Erythroblast (primary cell): ENCODE measurements around the gene RALGPS2.

Experiments used
- GATA1 ChIP-seq: IDR thresholded peaks from 2 replicates; pipeline ENCODE4 v1.6.1; 2011; ENCODE audit warnings: low read depth, mild to moderate bottlenecking, control low read depth, low read length, moderate library complexity
- POLR2A ChIP-seq: IDR thresholded peaks from 2 replicates; pipeline ENCODE4 v1.6.1; 2011; ENCODE audit warnings: mild to moderate bottlenecking, low read length

DNA sequence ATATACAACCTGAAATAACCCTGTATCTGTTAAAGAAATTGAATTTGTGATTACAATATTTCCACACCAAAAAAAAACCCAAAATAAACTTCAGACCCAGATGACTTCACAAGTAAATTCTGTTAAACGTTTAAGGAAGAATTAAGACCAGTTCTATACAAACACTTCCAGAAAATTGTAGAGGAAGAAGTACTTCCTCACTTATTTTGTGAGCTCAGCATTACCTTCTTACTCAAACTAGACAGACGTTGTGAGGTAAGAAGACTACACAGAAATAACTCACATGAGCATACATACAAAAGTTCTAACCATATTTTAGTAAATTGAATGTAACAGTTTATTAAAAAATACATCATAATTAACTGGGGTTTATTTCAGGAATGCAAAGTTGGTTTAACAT lies 18.8 kb downstream of the RALGPS2 start:
- TF ChIP-seq POLR2A (no peak), GATA1 (no peak)
